ENCODE results near the gene CDC14A.
A peak's percentile ranks its signal among the peaks of the same experiment; 100 is the strongest.
"Not testable (repeated sequence)": the region's sequence is repeated elsewhere in the genome, so short reads cannot be mapped to it uniquely, and the experiment has no call there.

CDC14A gene

DNA sequence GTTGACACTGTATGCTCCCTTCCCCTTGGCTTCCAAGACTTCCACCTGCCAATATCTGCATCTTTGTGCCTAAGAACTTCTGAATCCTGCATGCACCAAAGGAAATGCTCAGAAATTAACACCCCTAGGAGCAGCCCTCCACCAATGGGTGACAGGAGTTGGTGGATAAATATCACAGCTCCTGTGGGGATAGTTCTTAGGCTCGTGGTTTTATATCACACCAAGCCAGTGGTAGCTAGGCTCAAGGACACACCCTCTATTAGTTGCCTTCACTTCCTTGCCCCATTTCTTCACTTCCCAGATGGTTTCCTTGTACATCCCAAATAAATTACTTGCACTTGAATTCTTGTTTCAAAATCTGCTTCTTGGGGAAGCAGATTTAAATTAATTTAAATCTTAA lies 16.9 kb upstream of the CDC14A start:
- no peak for DNase-seq

DNA sequence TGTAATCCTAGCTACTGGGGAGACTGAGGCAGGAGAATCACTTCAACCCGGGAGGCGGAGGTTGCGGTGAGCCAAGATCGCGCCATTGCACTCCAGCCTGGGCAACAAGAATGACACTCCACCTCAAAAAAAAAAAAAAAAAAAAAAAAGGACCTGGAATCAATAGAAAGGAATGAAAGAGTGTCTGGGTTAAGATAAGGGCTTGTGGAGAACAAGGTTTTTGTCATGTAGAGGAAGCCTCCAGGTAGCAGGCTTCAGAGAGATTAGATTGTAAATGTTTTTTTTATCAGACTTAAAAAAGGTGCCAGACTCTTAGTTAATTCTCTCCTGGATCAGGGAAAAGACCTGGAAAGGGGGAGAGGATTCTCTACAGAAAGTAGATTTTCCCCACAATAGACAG lies 14.4 kb upstream of the CDC14A start:
- not testable (repeated sequence) for DNase-seq

DNA sequence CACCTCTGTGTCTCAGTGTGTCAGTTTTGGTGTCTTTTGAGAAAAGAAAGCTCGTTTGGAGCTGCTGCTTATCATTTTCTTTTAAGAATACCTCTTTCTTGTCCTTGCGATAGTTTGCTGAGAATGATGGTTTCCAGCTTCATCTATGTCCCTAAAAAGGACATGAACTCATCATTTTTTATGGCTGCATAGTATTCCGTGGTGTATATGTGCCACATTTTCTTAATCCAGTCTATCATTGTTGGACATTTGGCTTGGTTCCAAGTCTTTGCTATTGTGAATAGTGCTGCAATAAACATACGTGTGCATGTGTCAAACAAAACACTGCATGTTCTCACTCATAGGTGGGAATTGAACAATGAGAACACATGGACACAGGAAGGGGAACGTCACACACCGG lies 12.6 kb upstream of the CDC14A start:
- DNase-seq = not testable (repeated sequence)

DNA sequence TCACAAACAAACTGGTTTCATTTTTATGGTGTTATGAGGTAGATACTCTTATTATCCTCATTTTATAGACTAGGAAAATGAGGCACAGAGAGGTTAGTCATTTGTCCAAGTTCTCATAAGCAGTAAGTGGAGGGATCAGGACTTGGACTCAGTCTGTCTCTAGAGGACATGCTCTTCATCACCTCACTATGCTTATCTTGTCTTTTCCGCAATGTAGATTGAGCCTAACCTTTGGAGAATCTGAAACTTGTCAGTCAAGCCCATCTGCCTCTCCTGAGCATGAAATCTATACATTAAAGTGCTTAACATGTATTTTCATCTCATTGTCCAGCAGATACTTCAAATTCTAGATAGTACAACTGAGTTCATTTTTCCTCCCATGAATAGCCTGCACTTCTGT lies 11.8 kb upstream of the CDC14A start:
- DNase-seq = no peak

DNA sequence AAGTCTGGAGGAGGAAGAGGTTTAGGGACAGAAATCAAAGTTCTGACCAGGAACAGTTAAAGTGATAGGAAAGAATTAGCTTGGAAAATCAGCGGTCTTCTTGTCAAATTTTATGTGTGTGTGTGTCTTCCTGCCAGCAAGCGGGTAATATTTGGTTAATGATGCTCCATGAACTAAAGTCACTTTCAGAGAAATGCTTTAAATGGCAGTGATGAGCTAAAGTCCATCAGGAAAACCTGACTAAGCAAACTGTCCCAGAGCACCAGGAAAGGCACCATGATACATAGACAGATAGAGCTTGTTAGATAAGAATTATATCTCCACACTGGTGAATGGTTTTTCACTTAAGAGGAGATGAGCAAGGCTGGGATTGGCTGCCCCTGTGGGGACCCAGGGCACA lies 10.0 kb upstream of the CDC14A start:
- DNase-seq = no peak

DNA sequence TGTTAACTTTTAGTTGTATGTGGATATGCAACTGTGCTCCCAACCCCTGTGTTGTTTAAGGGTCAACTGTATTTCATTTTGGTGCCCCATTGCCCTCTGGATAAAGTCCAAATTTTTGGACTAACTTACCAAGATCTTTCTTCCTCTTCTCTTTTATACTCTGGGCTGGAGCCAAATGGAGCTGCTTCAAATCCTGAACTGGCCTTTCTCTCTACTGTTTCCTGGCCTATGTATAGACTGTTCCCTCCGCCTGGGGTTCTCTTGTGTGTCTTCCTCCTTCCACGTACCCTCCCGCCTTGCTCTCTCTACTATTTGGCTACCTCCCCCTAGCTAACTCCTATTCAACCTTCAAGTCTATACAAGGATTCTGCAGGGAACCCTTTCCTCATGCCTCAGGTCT lies 8.4 kb upstream of the CDC14A start:
- no peak for DNase-seq

DNA sequence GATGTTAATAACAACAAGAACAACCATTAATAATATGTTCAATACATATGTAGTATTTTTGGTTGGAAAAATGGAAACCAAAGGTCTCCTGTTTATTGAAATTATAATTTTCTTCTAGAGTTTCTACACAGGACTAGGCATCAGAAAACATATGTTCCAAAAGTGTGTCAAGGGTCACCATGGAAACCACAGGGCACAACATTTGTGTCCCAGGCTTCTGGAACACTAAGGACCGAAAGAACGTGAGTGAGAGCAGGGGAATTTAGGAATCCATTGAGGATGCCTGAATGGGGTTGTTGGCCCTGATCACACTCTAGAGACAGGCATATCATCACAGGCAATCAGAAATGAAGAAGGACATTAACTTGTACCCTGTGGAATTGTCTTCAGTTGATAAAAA lies 7.5 kb upstream of the CDC14A start:
- no peak for DNase-seq

DNA sequence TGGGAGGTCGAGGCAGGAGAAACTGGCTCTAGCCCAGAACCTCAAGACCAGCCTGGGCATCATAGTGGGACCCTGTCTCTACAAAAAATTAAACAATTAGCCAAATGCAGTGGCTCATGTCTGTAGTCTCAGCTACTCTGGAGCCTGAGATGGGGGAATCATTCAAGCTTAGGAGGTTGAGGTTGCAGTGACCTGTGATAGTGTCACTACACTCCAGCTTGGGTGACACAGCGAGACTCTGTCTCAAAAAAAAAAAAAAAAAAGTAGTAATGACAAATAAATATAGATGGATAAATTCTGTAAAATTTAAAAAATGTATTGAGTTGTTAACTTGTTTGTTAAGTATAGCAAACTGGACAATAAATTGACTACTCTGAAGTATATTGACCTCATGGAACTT lies 5.9 kb upstream of the CDC14A start:
- DNase-seq = no peak

DNA sequence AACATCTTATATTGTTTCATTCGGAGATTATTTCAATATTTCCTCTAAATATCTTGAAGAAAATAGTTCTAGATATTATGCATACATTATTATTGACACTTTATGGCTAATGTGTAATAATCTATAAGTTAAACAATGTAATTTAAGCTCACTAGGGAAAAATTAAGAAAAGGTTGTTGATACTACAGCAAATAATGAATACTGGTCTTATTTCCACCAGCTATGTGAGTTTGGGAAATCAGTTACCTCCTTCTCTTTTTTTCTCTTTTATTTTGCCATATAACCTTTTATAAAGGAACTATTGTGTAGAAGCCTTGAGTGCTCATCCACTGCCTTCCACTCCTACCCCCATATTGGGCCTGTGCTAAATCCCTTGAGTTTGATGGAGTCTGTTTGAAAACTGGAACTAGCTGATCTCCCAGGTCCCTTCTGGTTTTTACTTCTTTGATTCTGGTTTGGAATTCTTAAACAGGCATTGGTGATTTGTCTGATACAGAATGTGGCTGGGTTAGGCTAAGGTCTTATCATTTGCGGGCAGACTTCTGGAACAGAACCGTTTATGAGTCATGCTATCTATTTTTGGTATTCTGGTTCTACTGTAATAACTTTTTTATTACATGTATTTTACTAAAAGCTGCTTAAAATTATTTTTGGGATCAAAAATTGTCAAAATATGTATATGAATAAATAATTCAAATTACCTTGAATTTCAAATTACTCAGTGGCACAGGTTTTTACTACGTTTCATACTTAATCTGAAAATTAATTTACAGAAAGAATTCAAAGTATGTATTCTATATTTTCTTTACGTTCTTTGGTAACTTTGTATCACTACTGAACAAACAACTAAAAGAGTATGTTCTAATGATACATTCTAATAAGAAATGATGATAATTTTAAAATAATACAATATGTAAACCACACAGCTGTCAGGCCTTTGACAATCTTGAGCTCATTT lies 5.0 kb upstream of the CDC14A start:
- no peak for DNase-seq

DNA sequence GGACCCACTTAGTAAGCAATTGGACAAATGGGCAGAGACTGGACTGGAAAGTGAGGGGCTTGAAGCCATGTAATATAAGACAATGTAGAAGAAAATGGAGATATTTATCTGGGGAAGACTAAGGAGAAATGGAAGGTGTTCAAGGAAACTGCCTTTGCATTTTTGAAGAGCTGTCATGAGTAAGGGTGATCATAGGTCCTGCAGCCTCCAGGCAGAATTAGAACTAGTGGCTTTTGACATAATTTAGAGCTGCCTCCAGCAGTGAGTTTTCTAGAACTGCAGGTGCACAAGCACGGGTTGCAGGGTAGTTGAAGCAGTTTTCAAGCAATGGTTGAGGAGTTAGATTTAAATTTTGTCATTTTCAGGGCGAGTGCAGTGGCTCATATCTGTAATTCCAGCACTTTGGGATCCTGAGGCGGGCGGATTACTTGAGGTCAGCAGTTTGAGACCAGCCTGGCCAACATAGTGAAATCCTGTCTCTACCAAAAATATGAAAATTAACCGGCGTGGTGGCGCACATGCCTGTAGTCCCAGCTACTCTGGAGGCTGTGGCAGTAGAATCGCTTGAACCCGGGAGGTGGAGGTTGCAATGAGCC lies 3.7 kb upstream of the CDC14A start:
- no peak for DNase-seq

DNA sequence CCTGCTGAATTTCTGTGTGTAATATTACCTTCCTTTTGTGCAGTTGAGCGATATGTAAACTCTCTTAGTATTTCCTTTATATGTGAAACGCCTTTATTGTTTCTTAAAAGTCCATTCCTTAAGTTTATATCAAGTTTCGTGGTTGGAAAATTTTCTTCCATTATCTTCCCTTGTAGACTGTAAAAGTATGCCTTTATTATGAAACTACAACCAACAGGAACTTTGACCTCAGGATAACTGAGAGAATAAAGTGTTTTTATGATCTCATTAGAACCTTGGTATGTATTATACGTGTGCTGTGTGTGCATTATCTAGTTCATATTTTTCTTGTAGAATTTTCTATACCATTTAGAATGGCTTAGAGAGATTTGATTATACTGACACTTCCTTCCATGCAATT lies 3.1 kb upstream of the CDC14A start:
- DNase-seq = no peak

DNA sequence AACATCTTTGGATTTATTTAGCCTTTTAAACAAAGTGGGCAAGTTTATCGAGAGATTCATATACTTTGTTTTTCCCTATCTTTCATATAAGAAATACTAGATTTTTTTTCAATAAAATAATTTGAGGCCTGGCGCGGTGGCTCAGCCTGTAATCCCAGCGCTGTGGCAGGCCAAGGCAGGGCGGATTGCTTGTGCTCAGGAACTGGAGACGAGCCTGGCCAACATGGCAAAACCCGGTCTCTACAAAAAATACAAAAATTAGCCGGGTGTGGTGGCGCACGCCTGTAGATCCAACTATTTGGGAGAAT lies 1.6 kb upstream of the CDC14A start:
- DNase-seq = no peak

DNA sequence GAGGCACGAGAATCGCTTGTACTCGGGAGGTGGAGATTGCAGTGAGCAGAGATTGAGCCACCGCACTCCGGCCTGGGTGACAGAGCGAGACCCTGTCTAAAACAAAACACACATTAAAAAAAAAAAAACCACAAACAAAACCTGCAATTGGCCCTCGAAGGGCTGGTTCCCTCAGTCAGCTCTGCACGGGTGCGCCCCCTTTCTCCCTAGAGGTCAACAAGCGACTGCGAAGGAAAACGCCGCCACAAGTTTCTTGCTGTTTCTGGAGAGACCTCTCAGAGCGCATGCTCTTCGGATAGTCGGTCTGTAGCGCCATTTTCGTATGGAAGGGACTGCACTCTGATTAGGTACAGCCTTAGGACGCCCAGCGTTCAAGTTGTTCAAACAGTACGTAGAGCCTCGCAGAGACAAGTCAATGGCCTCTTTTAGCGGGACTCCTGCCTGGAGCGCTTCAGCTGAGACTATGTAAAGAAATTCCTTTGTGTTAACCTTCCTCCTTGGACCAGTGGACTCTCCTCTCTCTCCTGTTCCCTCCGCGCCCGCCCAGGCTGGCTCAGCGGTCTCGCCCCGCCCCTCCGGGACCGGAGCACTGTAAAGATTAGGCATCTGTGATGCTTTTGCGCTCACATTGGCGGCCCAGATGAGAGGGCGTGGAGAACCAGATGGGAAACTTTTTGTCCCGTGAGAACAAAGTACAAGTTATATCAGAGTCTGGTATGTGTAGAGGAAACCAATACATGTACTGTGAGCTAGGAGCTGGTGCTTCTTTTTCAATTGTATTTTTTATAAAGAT lies 1.0 kb upstream of the CDC14A start:
- DNase-seq = peak; percentile 89

DNA sequence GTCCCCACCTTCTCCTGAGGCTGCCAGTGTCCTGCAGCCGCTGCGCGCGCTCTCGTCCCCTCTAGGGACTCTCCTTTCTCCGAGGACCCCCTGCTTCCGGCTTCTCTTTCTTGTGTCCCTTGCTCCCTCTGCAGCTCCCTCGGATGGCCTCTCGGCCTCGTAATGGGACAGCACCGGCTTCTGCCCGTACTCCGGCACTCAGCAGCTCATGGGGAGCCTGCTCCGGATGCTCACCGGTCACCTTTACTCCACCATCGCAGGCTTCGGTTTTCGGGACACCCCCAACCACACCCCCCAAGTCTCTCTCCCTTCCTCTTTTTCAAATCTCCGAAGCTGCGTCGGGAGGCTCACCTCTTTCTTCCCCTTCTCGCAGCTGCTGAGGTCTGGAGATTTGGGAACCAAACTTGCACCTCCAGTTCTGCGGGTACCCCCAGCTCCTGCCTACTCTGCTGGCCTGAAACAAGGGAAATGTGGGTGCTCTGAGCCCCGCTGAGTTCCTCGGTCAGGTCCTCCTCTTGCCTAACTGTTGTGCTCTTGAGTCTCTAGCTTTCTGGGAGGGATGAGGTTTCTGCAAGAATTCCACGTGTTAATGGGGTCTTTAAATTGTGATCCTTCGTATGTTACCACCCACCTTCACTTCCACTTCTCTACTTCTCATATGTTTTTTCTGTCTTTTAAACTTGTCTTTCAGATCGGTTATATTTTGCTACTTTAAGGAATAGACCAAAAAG lies 930 bp downstream of the CDC14A start:
- peak; percentile 17 for DNase-seq

DNA sequence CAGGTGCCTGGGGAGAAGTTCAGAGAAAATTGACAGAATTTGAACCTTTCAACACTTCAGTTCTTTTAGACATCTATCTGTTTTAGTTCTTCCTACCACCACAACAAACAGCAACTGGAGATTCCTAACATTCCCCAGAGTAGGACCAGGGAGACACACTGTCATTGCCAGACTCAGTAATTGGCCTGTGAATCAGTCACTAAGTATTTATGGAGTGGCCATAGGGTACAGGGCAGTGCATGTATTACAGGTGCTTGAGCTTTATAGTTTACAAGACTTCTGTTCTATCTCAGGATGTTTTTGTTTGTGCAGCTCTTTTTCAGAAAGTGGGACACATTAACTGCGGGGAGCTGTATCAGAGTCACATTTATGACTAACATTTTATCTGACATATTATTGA lies 1.7 kb downstream of the CDC14A start:
- DNase-seq = peak; percentile 60

DNA sequence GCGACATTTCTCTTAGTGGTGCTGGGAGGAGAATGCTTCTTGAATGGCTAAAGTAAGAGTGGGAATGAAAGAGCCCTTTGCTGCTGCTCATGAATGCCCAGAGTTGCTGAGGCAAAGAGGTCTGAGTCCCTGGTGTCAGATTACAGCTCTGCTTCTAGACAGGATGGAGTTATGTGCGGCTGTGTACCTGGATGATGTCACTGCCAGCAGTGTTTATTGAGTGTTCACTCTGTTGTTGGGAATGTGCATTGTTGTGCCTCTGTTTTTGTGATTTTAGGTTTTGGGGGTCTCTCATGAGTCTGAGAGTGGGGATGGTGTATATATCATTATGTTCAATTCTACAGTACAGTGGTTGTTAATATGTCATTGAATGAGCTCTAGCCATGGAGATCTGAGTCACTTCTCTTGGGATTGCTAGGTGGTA lies 2.7 kb downstream of the CDC14A start:
- no peak for DNase-seq

DNA sequence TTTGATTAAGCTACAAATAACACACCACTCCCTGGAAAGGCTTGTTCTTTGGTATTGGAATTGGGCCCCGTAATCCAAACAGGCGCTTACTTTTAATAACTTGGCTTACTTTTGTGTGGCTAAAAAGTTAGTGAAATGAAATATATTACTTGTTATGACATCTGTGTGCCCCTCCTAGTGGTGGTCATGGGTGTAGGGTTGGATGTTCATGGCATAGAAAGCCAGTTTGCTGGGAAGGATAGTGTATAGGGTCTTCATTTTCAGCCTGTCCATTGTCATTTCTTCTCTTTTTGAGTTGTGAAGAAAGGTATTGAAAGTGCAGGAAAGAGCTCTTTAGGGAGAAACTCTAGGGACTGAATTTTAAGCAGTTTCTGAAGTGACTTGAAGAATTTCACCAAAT lies 5.9 kb downstream of the CDC14A start:
- peak; percentile 22 for DNase-seq

DNA sequence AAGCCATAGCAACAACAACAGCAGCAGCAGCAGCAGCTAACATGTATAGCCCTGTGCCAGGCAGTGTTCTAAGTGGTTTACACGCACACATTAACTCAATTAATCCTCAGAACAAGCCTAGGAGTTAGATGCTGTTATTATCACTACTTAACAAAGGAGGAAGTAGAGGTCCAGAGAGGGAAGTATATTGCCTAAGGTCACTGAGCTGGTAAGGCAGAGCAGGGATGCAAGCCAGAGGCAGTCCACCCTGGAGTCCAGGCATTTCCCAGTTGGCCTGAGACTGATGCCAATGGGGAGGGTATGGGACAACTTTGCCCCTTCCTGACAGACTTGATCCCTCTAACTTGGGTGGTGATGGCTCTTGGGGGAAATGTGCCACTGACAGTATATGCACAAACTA lies 6.8 kb downstream of the CDC14A start:
- no peak for DNase-seq

DNA sequence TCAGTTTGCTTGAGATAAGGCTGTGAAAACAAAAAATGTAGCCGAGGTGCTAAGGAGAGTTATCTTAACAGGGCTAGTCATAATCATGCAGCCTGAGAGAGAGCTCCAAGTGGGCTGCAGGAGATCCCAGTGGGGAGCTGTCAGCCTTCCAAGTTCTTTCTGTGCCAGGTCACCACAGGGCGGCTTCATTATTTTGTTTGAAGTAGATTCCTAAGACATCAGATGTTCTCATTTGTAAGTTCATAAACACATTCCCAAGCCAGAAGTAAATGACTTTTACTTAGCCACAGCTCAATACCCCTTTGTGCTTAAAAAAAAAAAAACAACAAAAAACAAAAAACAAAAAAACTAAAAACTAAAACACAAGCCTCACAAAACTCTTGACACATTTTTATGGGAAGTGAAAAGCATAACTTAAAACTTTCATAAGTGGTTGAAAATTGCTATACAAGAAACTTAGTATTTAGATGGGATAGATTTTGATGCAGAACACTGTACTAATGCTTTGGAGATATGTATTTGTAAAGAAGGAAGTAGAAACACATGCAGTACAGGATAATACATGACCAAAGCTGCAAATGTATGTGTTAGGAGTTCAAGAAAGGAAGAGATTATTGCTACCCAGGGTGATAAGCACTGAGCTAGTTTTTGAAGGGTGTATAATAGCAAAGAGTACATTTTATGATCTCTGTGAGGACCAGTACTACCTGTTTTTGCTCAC lies 8.6 kb downstream of the CDC14A start:
- peak; percentile 61 for DNase-seq

DNA sequence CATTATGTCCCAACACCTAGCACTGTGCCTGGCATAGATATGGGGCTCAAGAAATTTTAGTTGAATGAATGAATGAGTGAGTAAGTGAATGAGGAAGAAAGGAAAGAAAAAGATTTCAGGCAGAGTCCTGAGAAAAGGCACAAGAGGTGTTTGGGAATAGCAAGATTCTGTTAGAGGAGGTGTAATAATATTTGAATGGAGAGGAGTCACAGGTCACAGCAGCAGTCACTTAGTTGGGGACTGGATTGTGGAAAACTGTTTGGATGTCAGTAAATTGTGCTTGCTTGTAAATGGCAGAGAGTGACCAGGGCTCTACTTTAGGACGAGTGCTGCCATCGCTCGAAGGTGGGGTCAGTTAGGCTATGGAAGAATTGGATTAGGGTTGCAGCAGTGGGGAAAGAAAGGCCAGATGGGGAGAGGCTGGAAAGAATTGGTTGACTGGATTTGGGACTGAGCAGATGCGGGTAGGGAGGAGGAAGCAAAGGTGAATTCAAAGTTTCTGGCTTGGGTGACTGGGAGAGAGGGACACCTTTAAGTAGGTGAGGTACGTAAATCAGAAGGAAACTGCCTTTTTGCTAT lies 9.3 kb downstream of the CDC14A start:
- DNase-seq = no peak

DNA sequence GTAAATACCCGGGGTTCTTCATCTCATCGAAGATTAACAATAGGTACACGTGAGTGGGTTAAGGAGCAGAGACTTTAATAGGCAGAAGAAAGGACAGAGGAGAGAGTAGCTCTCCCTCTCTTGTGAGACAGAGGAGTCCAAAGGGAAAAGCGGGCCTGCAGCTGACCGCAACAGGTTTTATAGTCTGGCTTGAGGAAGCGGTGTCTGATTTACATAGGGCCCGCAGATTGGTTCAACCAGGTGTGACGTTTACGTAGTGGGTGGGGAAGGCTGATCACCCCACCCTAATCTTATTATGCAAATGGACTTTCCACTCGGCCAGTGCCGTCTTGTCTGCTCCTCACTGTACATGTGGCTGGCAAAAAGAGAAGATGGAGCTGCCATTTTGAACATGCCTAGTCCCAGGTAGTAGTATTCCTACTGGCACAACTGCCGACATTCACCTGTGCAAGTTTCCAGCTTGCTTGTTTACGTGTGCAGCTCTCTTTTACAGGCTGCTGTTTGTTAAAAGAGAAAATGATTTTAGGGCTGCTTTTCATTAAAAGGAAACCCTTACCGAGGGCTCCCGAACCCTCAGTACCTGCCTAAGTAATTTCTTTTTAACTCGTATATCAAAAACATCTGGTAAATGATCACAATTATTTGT lies 10.6 kb downstream of the CDC14A start:
- DNase-seq = no peak
